HFFc6 (cell line): Measurements from ENCODE around the gene FRMD4A. TPM values are rescaled to one million over a fixed set of nuclear protein-coding genes. Genes with fewer than 3 reads are reported as not detected.

Source experiments
- DNase-seq: peaks from one replicate; pipeline ENCODE4 v3.0.0-alpha.2; 2018
- H3K27ac Mint-ChIP-seq: 2 replicates; pipeline ENCODE4 v1.8.0; 2020; ENCODE audit warnings: mild to moderate bottlenecking, mixed read lengths
- H3K27me3 Mint-ChIP-seq: 2 replicates; pipeline ENCODE4 v1.8.0; 2021; ENCODE audit warnings: mild to moderate bottlenecking, moderate library complexity, mixed read lengths; ENCODE audit not compliant: insufficient read depth
- H3K36me3 Mint-ChIP-seq: 2 replicates; pipeline ENCODE4 v1.8.0; 2021; ENCODE audit warnings: low read depth, mixed read lengths
- H3K4me1 Mint-ChIP-seq: 2 replicates; pipeline ENCODE4 v1.8.0; 2020; ENCODE audit warnings: low read depth, mixed read lengths
- H3K4me3 Mint-ChIP-seq: 2 replicates; pipeline ENCODE4 v1.8.0; 2020; ENCODE audit warnings: mild to moderate bottlenecking, moderate library complexity, mixed read lengths
- H3K9me3 Mint-ChIP-seq: 2 replicates; pipeline ENCODE4 v1.8.0; 2020; ENCODE audit warnings: mild to moderate bottlenecking, mixed read lengths
- CTCF ChIP-seq: fragments of 200-600 bp; sonication (generic); IDR thresholded peaks from 2 replicates; pipeline ENCODE4 v1.5.0; 2021; ENCODE audit warnings: antibody characterized with exemption, mild to moderate bottlenecking
- total RNA-seq, 6 experiments: library from RNA; stranded (reverse); fragmentation: NEBNext Ultra II Directional; extraction: Animal tissue kit (Norgen Biotek cat#: 25700); gene quantifications; 2 replicates in 1 of 6; 3 replicates in 5 of 6; pipeline ENCODE4 v1.2.3, GENCODE V29; 2021

FRMD4A gene
- total RNA-seq, 6 experiments from 2014 or later = 76.7 to 117 (median 92.3) TPM

- H3K4me1 Mint-ChIP-seq = peaks cover 94% of the 10 kb centered on the region
- no peak for TF ChIP-seq CTCF
- DNase-seq = no peak
- H3K4me3 Mint-ChIP-seq = no peak overlapping the region
- H3K27ac Mint-ChIP-seq = peak overlapping the region; percentile 92
- peaks cover 4% of the 10 kb centered on the region; the same call in 1 of the 2 replicates for H3K27me3 Mint-ChIP-seq
- peaks cover 33% of the 10 kb centered on the region for H3K36me3 Mint-ChIP-seq
- peaks cover 6% of the 10 kb centered on the region; the same call in 1 of the 2 replicates for H3K9me3 Mint-ChIP-seq
Observed at GRCh38 chr10:13711291-13711690, 619.4 kb downstream of the FRMD4A start.

- Mint-ChIP-seq H3K27me3 (peaks cover 2% of the 10 kb centered on the region), H3K27ac (peak overlapping the region; percentile 79), H3K36me3 (peaks cover 42% of the 10 kb centered on the region), H3K4me3 (no peak overlapping the region), H3K4me1 (peaks cover 94% of the 10 kb centered on the region), H3K9me3 (peaks cover 6% of the 10 kb centered on the region; the same call in 1 of the 2 replicates)
- DNase-seq = no peak
- TF ChIP-seq CTCF = no peak
Observed at GRCh38 chr10:13709931-13710650, 620.6 kb downstream of the FRMD4A start.

GRCh38 chr10:13708256-13708990 lies 622.3 kb downstream of the FRMD4A start:
- Mint-ChIP-seq H3K36me3 (peaks cover 56% of the 10 kb centered on the region), H3K9me3 (peaks cover 6% of the 10 kb centered on the region; the same call in 1 of the 2 replicates), H3K4me3 (peak overlapping the region; percentile 94), H3K27ac (peak overlapping the region; percentile 79), H3K27me3 (no peaks in the 10 kb centered on the region; the same call in 1 of the 2 replicates), H3K4me1 (peaks cover 100% of the 10 kb centered on the region)
- TF ChIP-seq CTCF = no peak
- DNase-seq = peak; percentile 66

- H3K9me3 Mint-ChIP-seq = peaks cover 6% of the 10 kb centered on the region; the same call in 1 of the 2 replicates
- TF ChIP-seq CTCF = no peak; the same call in 1 of the 2 replicates
- H3K27ac Mint-ChIP-seq = peak overlapping the region; percentile 79
- peak overlapping the region; percentile 94 for H3K4me3 Mint-ChIP-seq
- DNase-seq = peak; percentile 89
- H3K4me1 Mint-ChIP-seq = peaks cover 100% of the 10 kb centered on the region
- peaks cover 61% of the 10 kb centered on the region for H3K36me3 Mint-ChIP-seq
- peaks cover 2% of the 10 kb centered on the region for H3K27me3 Mint-ChIP-seq
Observed at GRCh38 chr10:13707156-13707881, 623.4 kb downstream of the FRMD4A start.

GRCh38 chr10:13706604-13707003 lies 624.1 kb downstream of the FRMD4A start:
- peak overlapping the region; percentile 94 for H3K4me3 Mint-ChIP-seq
- peaks cover 100% of the 10 kb centered on the region for H3K4me1 Mint-ChIP-seq
- peaks cover 6% of the 10 kb centered on the region; the same call in 1 of the 2 replicates for H3K9me3 Mint-ChIP-seq
- peaks cover 2% of the 10 kb centered on the region for H3K27me3 Mint-ChIP-seq
- no peak for TF ChIP-seq CTCF
- no peak for DNase-seq
- peaks cover 63% of the 10 kb centered on the region for H3K36me3 Mint-ChIP-seq
- peak overlapping the region; percentile 79 for H3K27ac Mint-ChIP-seq
